OCI-LY1 (cell line): ENCODE measurements around the gene HNRNPF.

ENCODE experiments used
- CTCF ChIP-seq: fragments of 200-600 bp; sonication (generic), shearing (Covaris generic); IDR thresholded peaks from 2 replicates; pipeline ENCODE4 v1.5.1; 2017; ENCODE audit warnings: mild to moderate bottlenecking, antibody characterized with exemption, low read length, moderate library complexity, mixed read lengths
- EZH2 ChIP-seq: fragments of 200-600 bp; sonication (generic), shearing (Covaris generic); IDR thresholded peaks from 2 replicates; pipeline ENCODE4 v1.8.0; 2017; ENCODE audit warnings: borderline replicate concordance, mixed run types, mild to moderate bottlenecking, antibody characterized with exemption, low read length, moderate library complexity, mixed read lengths

GRCh38 chr10:43354879-43355380 is 54.1 kb downstream of the HNRNPF start:
- TF ChIP-seq CTCF = no peak
- no peak for TF ChIP-seq EZH2
